T-helper 9 cell (primary cell): ENCODE data around the gene NKRF.

Experiments used
- DNase-seq: peaks from one replicate; pipeline ENCODE4 v3.0.0-alpha.2; 2020

The NKRF gene

GRCh38 chrX:119607018-119607389, 780 bp upstream of the NKRF start:
- DNase-seq: no peak

GRCh38 chrX:119605464-119606279, 552 bp downstream of the NKRF start:
- peak; percentile 40 for DNase-seq

- DNase-seq: no peak
Observed at GRCh38 chrX:119604766-119605463, 1.3 kb downstream of the NKRF start.

GRCh38 chrX:119602701-119603255, 3.4 kb downstream of the NKRF start:
- no peak for DNase-seq

- DNase-seq: no peak
Observed at GRCh38 chrX:119589810-119590209, 16.4 kb downstream of the NKRF start.

GRCh38 chrX:119583431-119584059, 22.7 kb downstream of the NKRF start:
- DNase-seq: no peak

- no peak for DNase-seq
Observed at GRCh38 chrX:119579414-119579813, 26.8 kb downstream of the NKRF start.

GRCh38 chrX:119574394-119575266, 31.6 kb downstream of the NKRF start, which contains the start of gene UBE2A:
TSS of gene UBE2A (plus strand) at chrX:119574563. CDS start at chrX:119574712, 149 bp downstream.
- DNase-seq: peak; percentile 81

GRCh38 chrX:119573840-119574393, 32.3 kb downstream of the NKRF start:
- no peak for DNase-seq

GRCh38 chrX:119573222-119573621, 33.0 kb downstream of the NKRF start:
- DNase-seq: no peak

GRCh38 chrX:119570351-119570835, 35.8 kb downstream of the NKRF start:
- no peak for DNase-seq

- DNase-seq: peak; percentile 81
Observed at GRCh38 chrX:119565107-119565663, 41.0 kb downstream of the NKRF start, which contains the start of gene STEEP1. TSS of gene STEEP1 (minus strand) at chrX:119565409. CDS start at chrX:119565355, 54 bp downstream.

- DNase-seq: no peak
Observed at GRCh38 chrX:119552508-119552907, 53.7 kb downstream of the NKRF start.

GRCh38 chrX:119549327-119550016, 56.8 kb downstream of the NKRF start:
- no peak for DNase-seq

GRCh38 chrX:119541188-119541587, 65.0 kb downstream of the NKRF start:
- no peak for DNase-seq

- DNase-seq: no peak
Observed at GRCh38 chrX:119539872-119540271, 66.4 kb downstream of the NKRF start.
